B cell (primary cell): ENCODE data around the gene IFNE.

ENCODE experiments used
- CTCF ChIP-seq: fragments of 200-600 bp; IDR thresholded peaks from one replicate; pipeline ENCODE4 v1.8.0; 2022; ENCODE audit warnings: antibody characterized with exemption, mild to moderate bottlenecking
- EZH2 ChIP-seq: IDR thresholded peaks from 2 replicates; pipeline ENCODE4 v1.6.1; 2012; ENCODE audit warnings: borderline replicate concordance, low read depth, mild to moderate bottlenecking, moderate library complexity, low read length; ENCODE audit not compliant: insufficient read depth, poor library complexity, severe bottlenecking

- TF ChIP-seq CTCF (no peak), EZH2 (no peak)
Measured at GRCh38 chr9:21519855-21520434, 37.8 kb upstream of the IFNE start.
